Effector CD4-positive, alpha-beta T cell (primary cell): ENCODE measurements around the gene KCNF1.

Source experiments
- DNase-seq: peaks from one replicate; pipeline ENCODE4 v3.0.0-alpha.2; 2020

Gene KCNF1

DNA sequence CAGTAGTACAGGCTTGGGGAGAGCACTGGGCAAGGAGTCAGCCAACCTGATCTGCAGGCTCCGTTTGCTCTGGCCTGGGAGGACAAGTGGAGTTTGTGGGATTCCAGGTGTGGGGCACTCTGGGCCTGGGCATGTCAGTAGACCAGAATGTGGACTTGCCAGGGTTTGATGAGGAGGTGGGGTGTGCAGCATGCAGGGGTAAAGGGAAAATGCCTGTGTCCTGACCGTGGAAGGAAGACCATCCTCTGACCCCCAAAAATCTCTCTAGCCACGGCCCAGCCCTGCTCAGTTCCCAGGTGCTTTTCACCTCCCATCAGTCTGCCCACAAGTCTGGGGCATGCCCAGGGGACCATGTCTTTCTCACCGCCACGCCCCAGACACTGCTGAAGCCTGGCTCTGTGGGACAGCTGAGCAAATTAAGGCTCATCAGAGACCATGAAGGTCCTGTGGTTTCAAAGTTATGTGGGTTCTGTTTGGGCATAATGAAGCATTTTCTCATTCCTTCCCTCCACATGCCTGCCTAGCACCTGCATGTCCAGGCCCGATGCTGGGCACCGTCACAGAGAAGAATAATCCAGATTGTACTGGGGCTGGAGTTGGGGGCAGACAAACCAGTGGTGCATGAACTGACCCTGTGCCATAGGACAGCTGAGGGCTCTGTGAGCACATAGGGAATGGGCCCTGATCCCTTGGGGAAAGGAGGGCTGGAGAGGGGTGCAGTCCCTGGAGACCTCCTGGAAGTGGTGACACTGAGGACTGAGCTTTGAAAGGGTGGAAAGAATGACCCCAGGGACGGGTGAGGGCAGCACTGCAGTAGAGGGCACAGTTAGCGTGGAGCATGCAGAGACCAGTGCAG lies 6.5 kb upstream of the KCNF1 start:
- DNase-seq: no peak

GRCh38 chr2:10905862-10906143 lies 5.9 kb upstream of the KCNF1 start:
- DNase-seq: no peak

DNA sequence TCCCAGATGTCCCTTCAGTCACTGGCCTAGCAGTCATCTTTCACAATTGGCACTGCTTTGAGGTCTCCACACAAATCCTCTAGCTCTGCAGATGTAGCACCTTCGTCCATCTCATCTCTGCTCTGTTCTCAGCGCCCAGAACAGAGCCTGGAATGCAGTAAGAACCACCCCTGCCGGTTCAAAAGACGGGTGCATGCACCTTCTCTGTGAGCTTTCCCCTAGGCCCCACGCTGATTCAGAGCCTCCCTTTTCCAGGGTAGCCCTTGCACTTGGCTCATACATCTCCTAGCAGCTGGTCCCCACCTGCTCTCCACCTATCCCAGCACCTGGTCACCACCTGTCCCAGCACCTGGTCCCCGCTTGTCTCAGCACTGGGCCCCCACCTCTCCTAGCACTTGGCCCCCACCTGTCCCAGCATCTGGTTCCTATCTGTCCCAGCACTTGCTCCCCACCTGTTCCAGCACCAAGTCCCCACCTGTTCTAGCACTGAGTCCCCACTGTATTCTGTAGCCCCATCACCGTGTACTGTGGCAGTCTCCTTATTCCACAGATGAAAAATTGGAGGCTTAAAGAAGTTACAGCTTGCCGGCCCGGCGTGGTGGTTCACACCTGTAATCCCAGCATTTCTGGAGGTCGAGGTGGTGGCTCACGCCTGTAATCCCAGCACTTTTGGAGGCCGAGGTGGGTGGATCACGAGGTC lies 4.7 kb upstream of the KCNF1 start:
- no peak for DNase-seq

DNA sequence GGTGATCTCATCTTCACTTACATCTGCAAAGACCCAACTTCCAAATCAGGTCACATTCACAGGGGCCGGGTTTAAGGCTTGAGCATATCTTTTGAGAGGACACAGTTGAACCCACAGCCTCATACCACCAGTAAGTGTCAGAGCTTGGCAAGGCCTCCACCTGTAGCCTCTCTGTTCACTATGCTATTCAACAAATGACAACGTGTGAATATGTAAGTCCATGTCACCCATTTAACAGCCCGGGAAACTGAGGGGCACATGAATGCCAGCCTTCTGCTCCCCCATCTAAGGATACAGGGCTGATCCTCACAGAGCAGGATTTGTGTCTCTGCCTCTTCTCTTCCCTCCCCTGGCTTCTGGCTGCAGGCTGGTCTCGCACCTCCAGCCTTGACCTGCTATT lies 3.5 kb upstream of the KCNF1 start:
- no peak for DNase-seq

GRCh38 chr2:10909050-10909995 lies 2.4 kb upstream of the KCNF1 start:
- DNase-seq: no peak

DNA sequence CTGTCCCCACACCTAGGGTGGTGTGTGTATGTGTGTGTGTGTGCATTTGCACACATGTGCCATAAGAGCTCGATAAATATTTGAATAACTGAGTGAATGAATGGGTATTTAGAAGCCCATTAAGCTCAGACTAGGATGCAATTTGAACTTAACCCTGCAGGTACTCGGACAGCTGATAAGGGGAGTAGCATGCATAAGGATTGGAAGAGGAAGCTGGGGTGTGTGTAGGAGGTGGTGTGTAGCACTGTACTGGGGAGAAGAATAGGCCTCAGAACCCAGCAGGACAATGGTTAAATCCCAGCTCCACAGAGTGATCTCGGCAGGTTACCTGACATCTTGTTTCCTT lies 1.8 kb upstream of the KCNF1 start:
- no peak for DNase-seq

DNA sequence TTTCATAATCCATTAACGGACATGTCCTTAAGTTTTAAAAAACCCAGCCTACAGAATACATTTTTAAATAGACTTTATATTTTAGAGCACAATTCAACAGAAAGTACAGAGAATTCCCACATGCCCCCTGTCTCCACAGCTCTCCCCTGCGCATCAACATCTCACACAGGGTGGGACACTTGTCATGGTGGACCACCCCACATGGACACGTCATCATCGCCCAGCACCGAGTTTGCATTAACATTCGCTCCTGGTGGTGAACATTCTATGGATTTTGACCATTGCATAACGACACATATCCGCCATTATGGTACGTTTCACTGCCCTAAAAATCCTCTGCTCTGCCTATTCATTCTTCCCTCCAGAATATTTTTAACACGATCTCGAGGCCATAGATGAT lies 1.1 kb upstream of the KCNF1 start:
- DNase-seq: no peak

DNA sequence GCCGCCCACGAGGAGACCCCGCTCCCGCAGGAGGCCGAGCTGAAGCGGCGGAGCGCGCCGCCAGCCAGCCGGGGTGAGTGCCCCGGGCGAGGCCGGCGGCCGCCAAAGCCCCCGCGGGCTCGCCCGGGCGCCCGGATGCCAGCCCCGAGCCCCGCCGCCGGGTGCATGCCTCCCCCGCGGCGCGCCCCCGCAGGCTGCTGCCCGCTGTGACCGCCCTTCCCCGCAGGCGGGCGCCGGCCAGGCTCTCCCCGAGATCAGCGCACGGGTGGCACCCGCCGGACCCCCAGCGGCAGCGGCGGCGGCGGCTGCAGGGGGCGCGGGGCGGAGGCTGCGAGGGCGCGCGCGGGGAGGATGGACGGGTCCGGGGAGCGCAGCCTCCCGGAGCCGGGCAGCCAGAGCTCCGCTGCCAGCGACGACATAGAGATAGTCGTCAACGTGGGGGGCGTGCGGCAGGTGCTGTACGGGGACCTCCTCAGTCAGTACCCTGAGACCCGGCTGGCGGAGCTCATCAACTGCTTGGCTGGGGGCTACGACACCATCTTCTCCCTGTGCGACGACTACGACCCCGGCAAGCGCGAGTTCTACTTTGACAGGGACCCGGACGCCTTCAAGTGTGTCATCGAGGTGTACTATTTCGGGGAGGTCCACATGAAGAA lies 470 bp downstream of the KCNF1 start:
- DNase-seq: no peak

DNA sequence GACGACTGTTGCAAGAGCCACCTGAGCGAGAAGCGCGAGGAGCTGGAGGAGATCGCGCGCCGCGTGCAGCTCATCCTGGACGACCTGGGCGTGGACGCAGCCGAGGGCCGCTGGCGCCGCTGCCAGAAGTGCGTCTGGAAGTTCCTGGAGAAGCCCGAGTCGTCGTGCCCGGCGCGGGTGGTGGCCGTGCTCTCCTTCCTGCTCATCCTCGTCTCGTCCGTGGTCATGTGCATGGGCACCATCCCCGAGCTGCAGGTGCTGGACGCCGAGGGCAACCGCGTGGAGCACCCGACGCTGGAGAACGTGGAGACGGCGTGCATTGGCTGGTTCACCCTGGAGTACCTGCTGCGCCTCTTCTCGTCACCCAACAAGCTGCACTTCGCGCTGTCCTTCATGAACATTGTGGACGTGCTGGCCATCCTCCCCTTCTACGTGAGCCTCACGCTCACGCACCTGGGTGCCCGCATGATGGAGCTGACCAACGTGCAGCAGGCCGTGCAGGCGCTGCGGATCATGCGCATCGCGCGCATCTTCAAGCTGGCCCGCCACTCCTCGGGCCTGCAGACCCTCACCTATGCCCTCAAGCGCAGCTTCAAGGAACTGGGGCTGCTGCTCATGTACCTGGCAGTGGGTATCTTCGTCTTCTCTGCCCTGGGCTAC lies 1.2 kb downstream of the KCNF1 start:
- DNase-seq: no peak

GRCh38 chr2:10913501-10914271 lies 2.0 kb downstream of the KCNF1 start:
- DNase-seq: no peak

DNA sequence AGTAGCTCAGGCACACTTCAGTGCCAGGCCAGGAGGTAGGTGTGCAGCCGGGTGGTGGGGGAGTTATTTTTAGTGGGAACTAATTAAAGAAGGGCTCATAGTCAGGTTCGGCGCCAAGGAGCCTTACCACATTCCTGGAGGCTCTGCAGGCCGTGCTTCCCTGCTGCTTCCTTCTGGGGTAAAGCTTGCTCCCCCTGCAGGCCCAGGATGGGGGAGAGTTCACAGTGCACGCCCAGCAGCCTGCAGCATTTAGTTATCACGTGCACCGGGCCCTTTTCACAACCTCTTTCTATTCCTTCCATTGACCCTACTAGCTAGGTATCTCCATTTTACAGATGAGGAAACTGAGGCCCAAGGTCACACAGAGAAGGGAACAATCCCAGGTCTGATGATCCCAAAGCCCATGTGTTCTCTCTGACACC lies 2.5 kb downstream of the KCNF1 start:
- DNase-seq: no peak

GRCh38 chr2:10915236-10915635 lies 3.5 kb downstream of the KCNF1 start:
- no peak for DNase-seq

- DNase-seq: no peak
These were observed 4.1 kb downstream of the KCNF1 start for GRCh38 chr2:10915731-10916276.

DNA sequence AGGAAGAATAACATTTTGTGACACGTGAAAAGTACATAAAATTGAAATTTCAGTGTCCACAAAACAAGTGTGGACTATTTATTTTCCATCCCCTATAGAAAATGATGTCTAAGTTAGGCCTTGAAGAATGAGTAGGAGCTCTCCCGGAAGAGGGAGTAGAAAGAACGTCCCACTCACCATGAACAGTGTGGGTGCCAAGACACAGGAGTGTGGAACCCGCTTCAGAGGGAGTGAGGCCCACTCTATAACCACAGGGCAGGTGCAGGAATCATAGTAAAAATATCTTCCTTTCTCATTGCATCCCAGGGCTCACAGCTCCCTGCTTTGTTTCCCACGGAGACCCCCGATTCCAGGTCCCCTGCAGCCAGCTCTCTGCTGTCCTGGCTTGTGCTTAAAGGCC lies 5.2 kb downstream of the KCNF1 start:
- DNase-seq: no peak

- DNase-seq: no peak
These were observed 6.2 kb downstream of the KCNF1 start for GRCh38 chr2:10917927-10918326.

DNA sequence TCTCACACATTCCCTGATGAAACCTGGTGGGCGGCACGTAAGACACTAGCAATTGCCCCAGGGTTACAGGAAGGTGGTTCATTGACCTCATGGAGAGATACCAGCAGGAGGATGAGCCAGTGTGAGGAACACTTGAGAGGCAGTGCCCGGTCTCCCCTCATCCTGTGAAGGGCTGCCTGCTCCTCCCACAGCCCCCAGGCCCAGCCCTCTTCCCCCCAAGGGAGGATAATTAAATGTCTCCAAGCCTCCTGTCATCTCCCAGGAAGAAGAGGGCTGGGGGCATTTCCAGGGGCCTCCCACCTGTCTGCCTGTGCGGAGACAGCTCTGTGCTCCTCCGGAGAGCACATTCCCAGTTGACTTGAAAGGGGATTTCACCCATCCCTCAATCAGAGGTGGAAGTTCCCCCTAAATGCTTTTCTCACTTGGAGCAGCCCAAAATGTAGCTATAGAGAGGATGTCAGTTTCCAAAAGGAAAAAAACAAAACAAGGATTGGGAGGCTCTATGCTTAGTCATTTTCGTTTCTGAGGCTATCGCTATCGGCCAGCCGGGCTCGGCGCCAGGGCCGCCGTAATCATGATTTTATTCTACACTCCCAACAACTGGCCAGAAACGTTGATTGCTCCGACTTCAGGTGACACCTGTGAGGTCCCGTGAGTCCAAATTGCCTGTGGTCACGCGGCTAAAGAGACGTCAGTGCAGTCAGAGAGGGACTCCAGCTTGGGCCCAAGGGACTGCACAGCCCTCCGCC lies 7.1 kb downstream of the KCNF1 start:
- DNase-seq: no peak

GRCh38 chr2:10919410-10919770 lies 7.7 kb downstream of the KCNF1 start:
- DNase-seq: no peak

DNA sequence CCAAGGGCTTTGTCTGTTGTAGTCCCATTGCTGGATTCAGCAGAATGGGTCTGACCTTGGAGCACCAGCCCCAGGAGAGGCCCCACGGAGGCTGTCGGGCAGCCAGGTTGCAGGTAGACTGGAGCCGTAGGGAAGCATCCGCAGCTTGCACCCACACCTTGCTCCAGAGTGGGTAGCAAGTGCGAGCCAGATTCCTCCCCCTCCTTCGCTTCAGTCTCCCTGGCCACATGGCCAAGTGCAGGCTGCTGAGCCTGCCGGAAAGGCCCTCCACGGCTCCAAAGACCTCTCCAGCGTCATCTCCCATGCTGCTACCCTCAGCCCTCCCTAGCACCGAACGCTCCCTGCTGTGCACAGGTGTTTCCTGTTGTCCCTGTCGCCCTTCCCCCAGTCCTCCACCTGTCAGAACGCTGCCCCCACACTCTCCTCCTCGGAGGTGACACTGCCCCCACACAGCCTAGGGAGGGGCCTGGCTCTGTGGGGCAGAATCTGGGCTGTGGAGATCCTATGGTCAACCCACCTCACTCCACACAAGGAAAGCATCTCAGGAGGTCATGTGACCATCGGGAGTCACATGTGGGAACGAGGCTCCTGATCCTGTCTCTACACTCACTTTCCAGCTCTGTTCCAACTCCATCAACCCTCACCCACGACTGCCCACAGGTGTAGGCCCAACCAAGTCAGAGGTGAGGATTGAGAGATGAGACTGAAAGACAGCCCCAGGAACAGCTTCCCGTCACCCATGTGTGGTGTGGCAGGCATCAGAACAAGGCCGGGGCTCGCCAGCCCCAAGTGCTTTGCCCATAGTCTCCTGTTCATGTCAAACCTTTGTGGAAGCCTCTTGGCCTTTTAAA lies 8.3 kb downstream of the KCNF1 start:
- DNase-seq: no peak

DNA sequence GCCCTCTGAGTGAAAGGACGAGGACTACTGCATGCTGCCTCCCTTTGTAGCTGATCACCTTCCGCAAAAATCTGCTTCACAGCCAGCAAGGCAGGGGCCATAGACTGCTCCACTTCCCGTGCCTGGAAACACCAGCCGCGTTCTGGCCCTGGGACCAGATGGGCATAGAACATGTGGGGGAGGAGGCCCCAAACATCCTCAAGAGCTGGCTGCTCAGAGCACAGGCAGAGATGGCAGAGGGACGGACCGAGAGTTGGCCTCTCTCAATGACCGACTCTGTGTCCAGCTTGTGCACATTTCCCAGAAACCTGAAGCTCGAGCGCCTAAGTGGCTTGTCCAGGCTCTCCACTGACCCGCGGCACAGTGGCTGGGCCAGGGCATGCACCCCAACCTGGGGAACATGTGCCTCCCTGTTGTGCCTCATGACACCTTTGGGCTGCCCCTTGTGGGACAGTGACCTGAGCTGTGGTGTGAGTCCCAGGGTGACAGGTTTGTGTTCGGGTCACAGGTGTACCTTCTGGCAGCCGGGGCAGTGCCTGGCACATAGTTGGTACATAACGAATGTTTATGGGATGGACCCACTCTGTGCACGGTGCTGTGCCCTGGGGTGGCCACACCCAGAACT lies 9.1 kb downstream of the KCNF1 start:
- DNase-seq: no peak
